Measurements from ENCODE around the gene B3GNT7. TPM values are rescaled to one million over a fixed set of nuclear protein-coding genes. Genes with fewer than 3 reads are reported as not detected.
"Not testable (repeated sequence)": the region's sequence is repeated elsewhere in the genome, so short reads cannot be mapped to it uniquely, and the experiment has no call there.

Gene B3GNT7
- total RNA-seq, 6 donors from 2014 or later, result 64.5 to 108 (median 87.2) TPM

DNA sequence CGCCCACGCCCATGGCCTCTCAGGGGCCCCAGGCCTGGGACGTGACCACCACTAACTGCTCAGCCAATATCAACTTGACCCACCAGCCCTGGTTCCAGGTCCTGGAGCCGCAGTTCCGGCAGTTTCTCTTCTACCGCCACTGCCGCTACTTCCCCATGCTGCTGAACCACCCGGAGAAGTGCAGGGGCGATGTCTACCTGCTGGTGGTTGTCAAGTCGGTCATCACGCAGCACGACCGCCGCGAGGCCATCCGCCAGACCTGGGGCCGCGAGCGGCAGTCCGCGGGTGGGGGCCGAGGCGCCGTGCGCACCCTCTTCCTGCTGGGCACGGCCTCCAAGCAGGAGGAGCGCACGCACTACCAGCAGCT, 2.4 kb downstream of the B3GNT7 start:
- DNase-seq, result peak in 1 of 2 donors; percentile 81
- Histone ChIP-seq H3K4me3 (peak overlapping the region in 1 of 4 donors; percentile 3), H3K9me3 (no peaks in the 10 kb centered on the region), H3K27me3 (peaks cover 0 to 12% (median 2%) of the 10 kb centered on the region in 4 donors), H3K27ac (no peak overlapping the region), H3K36me3 (peaks cover 0 to 11% (median 7%) of the 10 kb centered on the region in 4 donors), H3K4me1 (peaks cover 14 to 81% (median 43%) of the 10 kb centered on the region in 4 donors)
- TF ChIP-seq EP300 (IDR thresholded peaks at IDR 0.05), result no peak
- no peak for TF ChIP-seq POLR2AphosphoS5 (IDR thresholded peaks at IDR 0.05)
- no peak for TF ChIP-seq POLR2A (IDR thresholded peaks at IDR 0.05)
- no peak for TF ChIP-seq CTCF (IDR thresholded peaks at IDR 0.05)
- 94 to 95% methylated on average over 5 to 28 of the region's 28 CpGs for WGBS, 2 donors
- no peak for ATAC-seq (ENCODE audit: low FRiP score in 2 of 2)

DNA sequence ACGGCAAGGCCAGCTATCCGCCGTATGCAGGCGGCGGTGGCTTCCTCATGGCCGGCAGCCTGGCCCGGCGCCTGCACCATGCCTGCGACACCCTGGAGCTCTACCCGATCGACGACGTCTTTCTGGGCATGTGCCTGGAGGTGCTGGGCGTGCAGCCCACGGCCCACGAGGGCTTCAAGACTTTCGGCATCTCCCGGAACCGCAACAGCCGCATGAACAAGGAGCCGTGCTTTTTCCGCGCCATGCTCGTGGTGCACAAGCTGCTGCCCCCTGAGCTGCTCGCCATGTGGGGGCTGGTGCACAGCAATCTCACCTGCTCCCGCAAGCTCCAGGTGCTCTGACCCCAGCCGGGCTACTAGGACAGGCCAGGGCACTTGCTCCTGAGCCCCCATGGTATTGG, 3.1 kb downstream of the B3GNT7 start:
- H3K27me3 ChIP-seq, result peaks cover 0 to 12% (median 2%) of the 10 kb centered on the region in 4 donors
- H3K36me3 ChIP-seq, result peaks cover 0 to 11% (median 7%) of the 10 kb centered on the region in 4 donors
- H3K4me1 ChIP-seq, result peaks cover 14 to 80% (median 40%) of the 10 kb centered on the region in 4 donors
- TF ChIP-seq EP300 (IDR thresholded peaks at IDR 0.05) (no peak), POLR2A (IDR thresholded peaks at IDR 0.05) (no peak), CTCF (IDR thresholded peaks at IDR 0.05) (no peak), POLR2AphosphoS5 (IDR thresholded peaks at IDR 0.05) (no peak)
- peak overlapping the region in 1 of 4 donors; percentile 66 for H3K27ac ChIP-seq
- ATAC-seq (ENCODE audit: low FRiP score in 2 of 2), result no peak
- 87 to 96% methylated on average over 3 to 27 of the region's 27 CpGs for WGBS, 2 donors
- H3K9me3 ChIP-seq, result no peaks in the 10 kb centered on the region
- DNase-seq, result peak in 1 of 2 donors; percentile 80
- no peak overlapping the region for H3K4me3 ChIP-seq

- DNase-seq, result peak in 1 of 2 donors; percentile 72
- TF ChIP-seq POLR2AphosphoS5 (IDR thresholded peaks at IDR 0.05), result no peak
- no peak for TF ChIP-seq POLR2A (IDR thresholded peaks at IDR 0.05)
- no peak for TF ChIP-seq EP300 (IDR thresholded peaks at IDR 0.05)
- no peak for TF ChIP-seq CTCF (IDR thresholded peaks at IDR 0.05)
- WGBS, 2 donors, result 82 to 87% methylated on average over 10 to 12 of the region's 23 CpGs
- Histone ChIP-seq H3K4me3 (peak overlapping the region in 1 of 4 donors; percentile 8), H3K36me3 (peaks cover 0 to 11% (median 7%) of the 10 kb centered on the region in 4 donors), H3K27me3 (peaks cover 0 to 12% (median 2%) of the 10 kb centered on the region in 4 donors), H3K4me1 (peaks cover 14 to 76% (median 37%) of the 10 kb centered on the region in 4 donors), H3K27ac (peak overlapping the region in 2 of 4 donors; percentile 52 to 66), H3K9me3 (no peaks in the 10 kb centered on the region)
- no peak for ATAC-seq (ENCODE audit: low FRiP score in 2 of 2)
These were observed 3.7 kb downstream of the B3GNT7 start for GRCh38 chr2:231399046-231399852.

DNA sequence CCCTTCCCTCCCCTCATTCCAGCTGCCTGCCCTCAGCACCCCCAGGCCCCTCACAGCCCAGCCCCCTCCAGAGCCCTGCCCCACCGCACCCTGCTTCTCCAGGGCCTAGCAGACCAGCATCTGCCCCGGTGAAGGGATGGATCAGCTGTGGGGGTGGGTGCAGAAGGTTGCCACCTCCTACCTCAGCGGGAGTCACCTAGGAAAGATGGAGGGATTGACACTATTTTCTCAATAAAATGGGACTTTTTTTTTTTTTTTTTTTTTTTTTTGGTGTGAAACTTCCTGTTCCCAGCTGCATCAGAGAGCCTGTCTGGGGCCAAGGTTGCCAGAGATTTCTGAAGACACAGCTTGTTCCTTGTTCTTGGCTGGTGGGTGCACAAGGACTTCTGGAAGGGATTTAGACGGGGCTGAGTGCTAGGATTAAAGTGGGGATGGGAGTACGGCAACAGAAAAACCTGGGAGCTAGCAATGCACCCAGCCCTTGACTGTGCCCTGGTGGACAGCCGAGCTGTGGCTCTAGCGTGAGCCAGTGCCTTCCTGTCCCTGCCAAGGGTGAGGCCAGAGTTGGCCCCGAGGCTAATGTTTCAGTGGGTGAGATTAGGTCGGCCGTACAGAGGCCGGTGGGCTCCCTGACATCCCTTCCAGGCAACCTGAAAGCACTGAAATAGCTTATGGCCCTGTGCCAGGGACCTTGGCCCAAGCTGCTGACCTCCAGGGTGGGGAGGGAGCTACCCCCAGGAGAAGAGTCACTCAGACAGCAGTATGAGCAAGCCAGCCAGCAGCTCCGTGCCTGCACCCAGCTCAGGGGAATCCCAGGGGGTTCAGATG, 4.6 kb downstream of the B3GNT7 start:
- peak; percentile 53 to 57 for ATAC-seq (ENCODE audit: low FRiP score in 2 of 2)
- 53 to 66% methylated on average over 6 to 12 of the region's 12 CpGs for WGBS, 2 donors
- Histone ChIP-seq H3K36me3 (peaks cover 0 to 11% (median 7%) of the 10 kb centered on the region in 4 donors), H3K27ac (peak overlapping the region in 2 of 4 donors; percentile 52 to 66), H3K4me3 (peak overlapping the region in 1 of 4 donors; percentile 8), H3K4me1 (peaks cover 14 to 71% (median 32%) of the 10 kb centered on the region in 4 donors), H3K27me3 (peaks cover 0 to 10% (median 2%) of the 10 kb centered on the region in 4 donors), H3K9me3 (no peaks in the 10 kb centered on the region)
- TF ChIP-seq CTCF (IDR thresholded peaks at IDR 0.05) (no peak), POLR2A (IDR thresholded peaks at IDR 0.05) (no peak), POLR2AphosphoS5 (IDR thresholded peaks at IDR 0.05) (no peak), EP300 (IDR thresholded peaks at IDR 0.05) (no peak)
- no peak for DNase-seq

GRCh38 chr2:231400681-231401080, 5.2 kb downstream of the B3GNT7 start:
- H3K27ac ChIP-seq, result peak overlapping the region in 2 of 4 donors; percentile 43 to 62
- DNase-seq; ATAC-seq (ENCODE audit: low FRiP score in 2 of 2); H3K4me3 ChIP-seq; H3K9me3 ChIP-seq; H3K27me3 ChIP-seq: not testable (repeated sequence)
- H3K4me1 ChIP-seq, result peaks cover 12 to 68% (median 30%) of the 10 kb centered on the region in 4 donors
- H3K36me3 ChIP-seq, result peaks cover 0 to 11% (median 7%) of the 10 kb centered on the region in 4 donors
- WGBS, 2 donors, result 39 to 49% methylated on average over 8 of the region's 8 CpGs

- H3K4me3 ChIP-seq; H3K27ac ChIP-seq; ATAC-seq (ENCODE audit: low FRiP score in 2 of 2); H3K9me3 ChIP-seq; H3K27me3 ChIP-seq: not testable (repeated sequence)
- peak in 1 of 2 donors; percentile 66 for DNase-seq
- Histone ChIP-seq H3K4me1 (peaks cover 8 to 68% (median 32%) of the 10 kb centered on the region in 4 donors), H3K36me3 (peaks cover 0 to 11% (median 7%) of the 10 kb centered on the region in 4 donors)
- WGBS, 2 donors, result 80 to 81% methylated on average over 8 to 23 of the region's 23 CpGs
These were observed 5.6 kb downstream of the B3GNT7 start for GRCh38 chr2:231401101-231401500.

DNA sequence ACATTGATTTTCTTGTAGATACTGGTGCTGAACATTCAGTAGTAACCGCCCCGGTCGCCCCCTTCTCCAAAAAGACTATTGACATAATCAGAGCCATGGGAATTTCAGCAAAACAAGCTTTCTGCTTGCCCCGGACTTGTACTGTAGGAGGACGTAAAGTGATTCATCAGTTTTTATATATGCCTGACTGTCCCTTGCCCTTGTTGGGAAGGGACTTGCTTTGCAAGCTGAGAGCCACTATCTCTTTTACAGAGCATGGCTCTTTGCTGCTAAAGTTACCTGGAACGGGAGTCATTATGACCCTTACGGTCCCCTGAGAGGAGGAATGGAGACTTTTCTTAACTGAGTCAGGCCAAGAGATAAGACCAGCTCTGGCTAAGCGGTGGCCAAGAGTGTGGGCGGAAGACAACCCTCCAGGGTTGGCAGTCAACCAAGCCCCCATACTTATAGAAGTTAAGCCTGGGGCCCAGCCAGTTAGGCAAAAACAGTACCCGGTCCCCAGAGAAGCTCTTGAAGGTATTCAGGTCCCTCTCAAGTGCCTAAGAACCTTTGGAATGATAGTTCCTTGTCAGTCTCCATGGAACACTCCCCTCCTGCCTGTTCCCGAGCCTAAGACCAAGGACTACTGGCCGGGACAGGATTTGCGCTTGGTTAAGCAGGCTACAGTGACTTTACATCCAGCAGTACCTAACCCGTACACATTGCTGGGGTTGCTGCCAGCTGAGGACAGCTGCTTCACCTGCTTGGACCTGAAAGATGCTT, 8.1 kb downstream of the B3GNT7 start:
- peaks cover 7 to 47% (median 32%) of the 10 kb centered on the region in 4 donors for H3K4me1 ChIP-seq
- WGBS, 2 donors, result 59 to 67% methylated on average over 14 of the region's 14 CpGs
- not testable (repeated sequence) for H3K27me3 ChIP-seq; H3K36me3 ChIP-seq; DNase-seq; H3K9me3 ChIP-seq; ATAC-seq (ENCODE audit: low FRiP score in 2 of 2)
- peak overlapping the region in 1 of 4 donors; percentile 9 for H3K4me3 ChIP-seq
- H3K27ac ChIP-seq, result peak overlapping the region in 1 of 4 donors; percentile 16

All from upper lobe of left lung (tissue), 6 donors.